Suprapubic skin (tissue), 3 donors: ENCODE measurements around the gene LIPC.

Experiments used
- CTCF ChIP-seq, 2 donors: fragments of 200-600 bp in 1 of 2; fragments of 450-650 bp in 1 of 2; sonication (generic) in 1 of 2; IDR thresholded peaks; one replicate each; pipeline ENCODE4 v1.5.1; 2016 to 2019; ENCODE audit warnings: antibody characterized with exemption in 2 of 2, mild to moderate bottlenecking in 1 of 2, moderate library complexity in 1 of 2
- POLR2AphosphoS5 ChIP-seq, 3 donors: sonication (generic); formaldehyde crosslinking; IDR thresholded peaks; one replicate each; pipeline ENCODE4 v1.6.1; 2017; ENCODE audit warnings: antibody characterized with exemption in 3 of 3

- no peak for TF ChIP-seq CTCF (IDR thresholded peaks at IDR 0.05)
- no peak for TF ChIP-seq POLR2AphosphoS5 (IDR thresholded peaks at IDR 0.05)
Observed at GRCh38 chr15:58604455-58604923, 172.7 kb downstream of the LIPC start.
